Caki2 (cell line): ENCODE measurements around the gene PANK1. TPM values are rescaled to one million over a fixed set of nuclear protein-coding genes. Genes with fewer than 3 reads are reported as not detected.
A peak's percentile ranks its signal among the peaks of the same experiment; 100 is the strongest.
"Not testable (repeated sequence)": the region's sequence is repeated elsewhere in the genome, so short reads cannot be mapped to it uniquely, and the experiment has no call there.

ENCODE experiments used
- DNase-seq: peaks from one replicate; pipeline ENCODE4 v3.0.0-alpha.2; 2015; ENCODE audit warnings: low read depth
- in situ Hi-C: cut with HindIII; loops from 2 replicates; pipeline ENCODE4 v1.10.0; 2016; ENCODE audit warnings: low sequenced_read_pairs, low pct_unique_long_range_greater_than_20kb, mixed read lengths
- total RNA-seq: library from RNA; depleted of rRNA; stranded (reverse); fragments of >200 nt; shearing (Covaris generic); gene quantifications from 2 replicates; pipeline ENCODE4 v1.2.3, GENCODE V29; 2014; ENCODE audit warnings: low replicate concordance

PANK1 gene
- total RNA-seq, 1 experiment from 2014 or later = 4.5 TPM

DNA sequence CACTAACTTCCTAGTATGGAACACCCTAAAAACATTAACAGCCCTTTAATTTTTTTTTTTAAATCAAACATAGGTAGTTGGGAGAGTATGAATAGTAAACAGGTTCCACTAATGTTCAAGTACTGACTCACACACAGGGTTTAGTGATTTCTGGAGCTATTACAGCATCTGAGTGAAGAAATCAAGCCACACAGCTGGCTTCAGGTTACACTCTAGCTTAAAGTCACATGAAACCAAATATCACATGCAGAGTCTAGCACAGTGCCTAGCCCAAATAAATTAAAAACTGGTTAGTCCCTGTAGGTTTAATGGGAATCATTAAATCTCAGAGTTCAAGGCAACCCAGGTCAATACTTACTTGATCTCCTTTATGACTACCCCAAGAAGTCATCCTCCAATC is 11.6 kb downstream of the PANK1 start:
- in situ Hi-C loops = no loop called here
- DNase-seq = peak; percentile 29

DNA sequence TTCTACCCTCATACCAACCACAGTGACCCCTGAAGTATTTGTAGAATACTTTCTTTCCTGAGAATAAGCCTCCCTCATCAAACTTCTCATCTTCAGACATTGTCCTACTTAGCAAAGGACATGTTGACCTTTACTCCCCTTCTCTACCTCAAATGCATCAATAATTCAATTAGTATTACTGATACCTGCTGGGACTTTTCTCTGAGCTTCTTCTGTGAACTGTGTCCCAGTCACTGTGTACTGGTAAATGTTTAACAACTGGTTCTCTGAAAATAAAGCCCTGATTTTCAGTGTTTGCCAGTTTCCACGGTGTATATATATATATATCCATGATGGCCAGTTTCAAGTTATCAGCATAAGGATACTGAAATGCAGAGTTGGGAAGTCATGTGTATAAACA is 12.2 kb downstream of the PANK1 start:
- in situ Hi-C loops = no loop called here

DNA sequence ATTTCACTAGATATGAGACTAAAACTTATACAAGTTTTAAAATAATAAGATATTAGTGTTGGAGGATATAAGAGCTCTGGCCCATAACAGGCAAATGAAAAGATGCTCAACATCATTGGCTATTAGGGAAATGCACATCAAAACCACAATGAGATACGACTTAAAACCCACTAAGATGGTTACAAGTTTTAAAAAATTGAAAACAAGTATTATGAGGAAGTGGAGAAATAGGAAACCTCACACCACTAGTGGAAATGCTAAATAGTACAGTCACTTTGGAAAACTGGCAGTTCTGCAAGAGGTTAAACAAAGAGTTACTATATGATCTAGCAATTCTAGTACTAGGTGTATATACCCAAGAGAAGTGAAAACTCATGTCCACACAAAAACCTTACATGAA is 17.2 kb downstream of the PANK1 start:
- in situ Hi-C loops = no loop called here
- no peak for DNase-seq

More for the DNA sequence above, 12.2 kb downstream of the PANK1 start:
- peak; percentile 19 for DNase-seq

DNA sequence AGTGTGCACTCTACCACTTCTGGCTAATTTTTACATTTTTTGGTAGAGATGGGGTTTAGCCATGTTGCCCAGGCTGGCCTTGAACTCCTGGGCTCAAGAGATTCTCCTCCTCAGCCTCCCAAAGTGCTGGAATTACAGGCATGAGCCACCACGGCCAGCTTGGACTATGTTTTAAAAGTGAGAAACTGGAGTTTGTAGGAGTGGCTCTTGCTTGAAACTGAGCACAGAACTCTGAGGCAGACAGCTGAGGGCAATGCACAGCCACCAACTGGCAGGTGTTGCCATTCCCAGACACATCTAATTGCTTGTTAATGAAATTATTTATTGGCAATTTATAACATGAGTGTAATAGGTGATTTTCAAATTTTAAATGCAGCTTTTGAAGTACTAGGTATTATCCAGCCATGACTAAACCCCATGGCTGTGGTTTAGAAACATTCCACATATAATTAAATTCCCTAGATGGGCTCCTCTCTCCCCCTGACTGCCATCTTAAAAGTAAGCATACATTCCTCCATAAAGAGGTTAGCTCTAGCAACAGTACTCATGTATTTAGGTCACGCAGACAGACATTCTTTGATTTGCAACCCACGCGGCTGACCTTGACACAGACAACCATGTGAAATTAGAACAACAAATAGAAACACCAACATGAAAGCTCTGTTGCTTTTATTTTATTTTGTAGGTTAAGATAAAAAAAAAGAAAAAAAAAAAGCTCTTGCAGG is 19.8 kb downstream of the PANK1 start:
- no peak for DNase-seq
- in situ Hi-C loops = no loop called here

DNA sequence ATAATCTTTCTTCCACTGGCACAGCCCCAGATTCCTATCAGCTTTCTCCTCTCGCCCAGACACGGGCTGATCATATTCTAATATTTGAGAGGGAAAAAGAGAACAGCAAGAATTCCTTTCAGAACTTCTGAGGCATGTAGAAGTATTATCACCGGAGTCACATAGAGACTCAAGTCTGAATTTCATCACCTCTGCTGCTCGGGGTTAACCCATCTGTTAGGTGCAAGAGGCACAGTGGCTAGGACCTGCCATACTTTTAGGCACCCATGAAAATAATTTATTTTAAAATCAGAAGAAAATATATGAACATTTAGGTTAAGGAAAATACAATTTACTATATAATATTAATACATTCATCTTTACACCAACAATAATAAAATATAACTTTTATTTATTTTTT is 21.0 kb downstream of the PANK1 start:
- in situ Hi-C loops = no loop called here

DNA sequence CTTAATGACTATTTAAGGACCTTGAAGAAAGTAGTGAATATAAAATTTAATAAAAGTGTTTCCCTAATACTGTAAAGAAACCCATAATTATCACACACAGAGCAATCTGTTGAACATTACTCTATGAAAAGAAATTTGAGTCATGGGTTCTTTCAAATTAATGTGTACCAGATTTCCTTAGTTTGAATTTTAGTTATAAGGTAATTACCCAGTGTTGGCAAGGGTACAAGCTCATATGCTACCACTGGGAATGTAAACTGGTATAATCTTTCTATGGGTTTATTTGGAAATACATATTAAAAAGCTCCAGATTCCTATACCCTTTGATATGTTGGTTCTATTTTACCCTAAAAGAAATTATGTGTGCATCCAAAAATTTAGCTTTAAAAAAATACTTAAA is 22.9 kb downstream of the PANK1 start:
- no peak for DNase-seq
- in situ Hi-C loops = no loop called here

More for the DNA sequence above, 21.0 kb downstream of the PANK1 start:
- DNase-seq = no peak

DNA sequence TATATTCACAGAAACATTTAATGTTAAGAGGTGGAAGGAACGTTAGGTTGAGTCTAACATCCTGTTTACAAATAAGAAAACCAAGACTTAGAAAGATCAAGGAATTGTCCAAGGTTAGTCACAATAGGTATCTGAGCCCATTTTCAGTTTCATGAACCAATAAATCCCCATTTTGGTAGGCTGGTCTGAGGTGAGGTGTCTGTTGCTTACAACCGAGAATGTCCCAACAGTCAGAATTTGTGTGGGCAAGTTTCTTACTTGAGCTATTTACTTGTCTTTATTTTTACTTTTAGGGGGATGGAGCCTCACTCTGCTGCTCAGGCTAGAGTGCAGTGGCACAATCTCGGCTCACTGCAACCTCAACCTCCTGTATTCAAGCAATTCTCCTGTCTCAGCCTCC is 23.6 kb downstream of the PANK1 start:
- in situ Hi-C loops = no loop called here
- DNase-seq = no peak

DNA sequence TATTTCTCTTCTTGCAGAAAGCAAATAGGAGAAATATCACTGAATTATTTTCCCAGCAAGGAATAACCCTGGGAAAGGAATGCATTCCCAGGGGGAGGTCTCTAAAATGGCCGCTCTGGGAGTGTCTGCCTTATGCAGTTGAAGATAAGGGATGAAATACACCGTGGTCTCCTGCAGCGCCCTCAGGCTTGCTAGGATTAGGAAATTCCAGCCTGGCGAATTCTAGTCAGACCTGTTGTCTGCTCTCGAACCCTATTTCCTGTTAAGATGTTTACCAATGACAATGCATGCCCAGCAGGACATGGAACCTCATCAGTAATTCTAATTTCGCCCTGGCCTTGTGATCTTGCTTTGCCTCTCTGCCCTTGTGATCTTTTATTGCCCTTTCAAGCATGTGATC is 24.7 kb downstream of the PANK1 start:
- in situ Hi-C loops = not testable (repeated sequence)

DNA sequence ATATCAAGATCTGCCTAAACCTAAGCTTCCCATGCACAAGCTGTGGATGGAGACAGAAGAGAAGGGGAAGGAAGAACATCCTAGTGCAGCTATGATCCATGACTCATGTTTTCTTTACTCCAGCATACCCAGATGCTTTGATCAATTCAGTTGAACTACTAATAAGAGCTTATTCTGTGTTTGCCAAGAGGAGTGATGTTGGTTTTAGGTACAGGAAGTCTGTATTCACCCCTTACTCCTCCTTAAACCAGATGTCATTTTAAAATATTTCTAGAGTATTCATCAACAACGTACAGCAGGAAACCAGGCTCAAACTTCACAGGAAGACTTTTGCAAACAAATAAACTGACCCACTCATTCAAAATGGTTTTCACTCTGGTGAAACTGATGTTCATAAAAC is 29.2 kb downstream of the PANK1 start:
- DNase-seq = no peak
- in situ Hi-C loops = no loop called here

More for the DNA sequence above, 24.7 kb downstream of the PANK1 start:
- not testable (repeated sequence) for DNase-seq

DNA sequence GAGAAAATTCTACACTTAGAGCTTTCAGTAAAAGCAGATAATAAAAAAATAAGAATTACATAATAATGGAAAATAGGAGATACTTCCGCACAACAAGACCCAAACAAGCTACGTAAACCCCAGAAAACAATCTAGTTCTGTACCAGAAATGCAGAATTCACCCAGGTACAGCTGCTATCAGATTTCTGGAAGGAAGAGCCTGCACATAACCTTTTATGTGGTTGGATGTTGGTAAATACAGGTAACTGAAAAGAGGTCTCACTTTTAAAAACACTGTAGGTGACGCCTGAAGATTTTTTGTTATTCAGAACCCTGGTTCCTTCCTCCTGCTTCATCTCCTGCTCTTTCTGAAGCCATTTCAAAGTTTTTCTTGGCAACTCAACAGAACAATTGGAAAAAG is 29.9 kb downstream of the PANK1 start:
- DNase-seq = no peak
- in situ Hi-C loops = no loop called here

DNA sequence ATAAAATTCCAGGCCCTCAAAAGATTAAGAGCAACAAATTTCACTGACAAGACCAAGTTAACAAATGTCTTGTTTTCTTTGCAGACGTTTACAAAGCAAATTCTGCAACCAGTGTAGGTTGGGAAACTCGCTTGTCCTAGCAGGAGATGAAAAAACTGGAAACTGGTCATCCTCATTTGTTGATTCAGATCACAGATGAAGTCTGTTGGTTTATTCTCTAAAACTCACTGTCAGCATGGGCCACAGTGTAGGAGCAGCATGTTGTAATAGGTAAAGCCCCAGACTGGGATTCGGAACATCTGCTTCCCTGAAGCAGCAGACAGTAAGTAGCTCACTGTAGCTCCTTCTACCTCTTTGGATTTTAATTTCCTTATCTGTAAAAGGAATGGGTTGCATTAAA is 31.5 kb downstream of the PANK1 start:
- in situ Hi-C loops = no loop called here
- DNase-seq = no peak

DNA sequence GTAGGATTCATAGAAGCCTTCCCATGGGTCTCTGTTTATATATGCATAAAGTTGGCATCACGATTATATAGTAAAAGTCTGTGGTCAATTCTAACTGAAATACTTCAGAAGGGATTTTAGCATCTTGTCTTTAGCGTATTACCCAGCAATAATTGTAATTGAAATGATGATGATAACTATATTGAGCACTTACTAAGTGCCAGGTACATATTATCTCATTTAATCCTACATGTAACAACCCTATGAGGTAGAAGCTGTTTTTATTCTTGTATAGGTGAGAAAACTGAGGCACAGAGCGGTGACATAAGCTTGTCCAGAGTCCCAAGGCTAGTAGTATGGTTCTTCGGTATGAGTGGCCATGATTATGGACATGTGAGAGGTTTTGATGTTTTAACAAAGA is 33.8 kb downstream of the PANK1 start:
- DNase-seq = no peak
- in situ Hi-C loops = no loop called here

DNA sequence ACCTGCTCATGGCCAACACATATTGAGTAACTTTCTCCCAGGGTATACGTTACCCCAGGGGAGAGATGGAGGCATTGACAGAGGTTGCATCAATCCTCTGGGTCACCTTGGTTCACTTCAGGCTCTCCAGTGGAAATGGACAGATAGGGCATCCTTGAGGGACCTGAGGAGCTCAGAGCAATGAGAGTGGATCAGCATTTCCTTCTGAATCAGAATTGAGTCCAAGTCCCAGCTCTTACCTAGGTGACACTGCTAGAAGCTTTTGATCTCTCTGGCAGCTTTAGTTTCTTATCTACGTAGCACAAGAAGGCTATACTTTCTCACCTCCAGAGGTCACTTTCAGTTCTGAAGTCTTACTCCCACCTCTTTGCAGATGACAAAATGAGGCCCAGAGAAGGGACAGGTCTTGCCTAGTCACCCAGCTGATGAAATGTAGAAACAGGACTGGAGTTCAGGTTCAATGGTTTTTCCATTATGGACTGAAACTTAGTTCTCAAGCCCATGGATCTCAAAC is 35.2 kb downstream of the PANK1 start:
- no peak for DNase-seq
- in situ Hi-C loops = no loop called here

DNA sequence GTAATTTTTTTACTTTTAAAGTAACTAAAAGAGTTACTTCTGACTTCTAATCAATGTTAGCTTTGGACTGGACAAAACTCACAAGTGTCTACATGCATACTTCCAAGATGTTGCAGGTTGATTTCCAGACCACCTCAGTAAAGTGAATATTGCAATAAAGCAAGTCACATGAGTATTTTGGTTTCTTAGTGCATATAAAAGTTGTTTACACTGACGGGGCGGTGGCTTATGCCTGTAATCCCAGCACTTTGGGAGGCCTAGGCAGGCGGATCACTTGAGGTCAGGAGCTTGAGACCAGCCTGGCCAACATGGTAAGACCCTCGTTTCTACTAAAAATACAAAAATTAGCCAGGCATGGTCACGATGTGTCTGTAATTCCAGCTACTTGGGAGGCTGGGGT is 40.8 kb downstream of the PANK1 start:
- in situ Hi-C loops = no loop called here

DNA sequence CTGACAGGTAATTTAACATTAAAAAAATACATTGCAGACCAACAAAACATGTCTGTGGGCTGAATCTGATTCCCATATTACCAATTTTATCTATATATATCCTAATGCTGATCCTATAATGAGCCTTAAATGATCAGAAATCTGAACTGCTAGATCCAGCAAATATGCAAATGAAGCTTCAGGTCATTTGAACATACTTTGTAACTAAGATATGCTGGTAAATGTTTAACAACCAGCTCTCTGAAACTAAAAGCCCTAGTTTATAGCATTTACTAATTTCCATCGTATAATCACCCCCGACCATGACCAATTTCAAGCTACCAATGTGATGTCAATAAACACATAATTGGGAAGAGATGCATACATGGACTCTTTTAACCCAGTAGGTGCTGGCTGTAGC is 42.1 kb downstream of the PANK1 start:
- DNase-seq = no peak
- in situ Hi-C loops = no loop called here

More for the DNA sequence above, 40.8 kb downstream of the PANK1 start:
- DNase-seq = no peak

DNA sequence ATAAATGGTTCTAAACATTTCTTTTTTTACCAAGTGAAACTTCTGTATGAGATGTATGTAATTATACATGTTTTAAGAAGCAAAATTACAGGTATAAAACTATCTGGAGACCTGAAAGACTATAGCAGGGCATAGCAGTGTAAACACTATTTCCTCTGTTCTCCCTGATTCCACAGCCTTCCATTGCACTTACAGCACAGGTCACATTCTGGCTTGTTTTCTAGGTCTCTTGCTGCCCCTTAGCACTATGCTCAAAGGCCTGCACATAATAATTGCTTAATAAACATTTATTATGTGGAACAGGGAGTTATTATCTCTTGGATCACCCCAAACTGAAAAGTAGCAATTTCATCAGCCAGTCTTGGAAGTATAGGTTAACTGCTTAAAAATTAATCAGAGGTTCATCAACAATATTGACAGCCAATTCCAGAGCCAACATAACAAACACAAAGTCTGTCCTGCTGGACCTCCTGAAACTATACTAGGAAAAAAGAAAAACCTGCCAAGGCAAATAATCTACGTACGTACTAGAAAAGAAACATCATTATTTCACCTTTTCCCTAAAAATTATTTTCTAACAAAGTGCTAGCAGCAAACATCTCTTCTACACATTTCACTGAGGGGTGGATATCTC is 43.2 kb downstream of the PANK1 start:
- in situ Hi-C loops = no loop called here
- no peak for DNase-seq

DNA sequence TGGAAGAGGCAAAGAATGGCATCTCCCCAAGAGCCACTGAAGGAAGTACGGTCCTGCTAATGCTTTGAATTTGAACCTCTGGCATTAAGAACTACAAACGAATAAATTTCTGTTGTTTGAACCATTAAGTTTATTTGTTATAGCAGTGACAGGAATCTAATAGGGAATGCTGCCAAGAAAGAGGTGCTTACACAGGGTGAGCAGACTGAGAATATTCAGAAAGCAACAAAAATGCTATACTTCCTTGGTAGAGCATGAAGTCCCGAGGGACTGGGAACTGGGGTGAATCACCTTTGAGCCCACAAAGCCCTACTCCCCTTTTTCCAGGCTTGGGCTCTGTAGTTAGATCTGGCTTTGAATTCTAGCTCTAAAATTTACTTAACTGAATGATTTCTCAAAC is 45.0 kb downstream of the PANK1 start:
- in situ Hi-C loops = no loop called here
- DNase-seq = no peak

DNA sequence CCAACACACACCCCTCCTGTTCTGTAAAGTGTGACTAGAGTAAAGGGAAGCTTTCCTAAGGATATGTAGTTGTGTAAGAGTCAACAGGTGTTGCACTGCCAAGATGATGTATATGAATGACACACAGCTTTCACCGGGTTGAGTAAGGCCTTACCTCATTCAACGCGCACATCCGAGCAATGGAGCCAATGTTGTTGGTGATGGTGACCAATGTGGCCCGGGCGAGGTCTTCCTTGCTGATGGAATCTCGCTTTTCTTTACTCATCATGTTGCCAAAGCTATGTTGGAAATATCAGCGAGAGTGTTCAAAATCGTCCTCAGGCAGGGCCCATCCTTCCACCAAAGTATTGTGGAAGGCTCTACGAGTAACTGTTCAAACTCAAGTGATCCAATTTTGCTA is 52.0 kb downstream of the PANK1 start:
- no peak for DNase-seq
- in situ Hi-C loops = no loop called here

DNA sequence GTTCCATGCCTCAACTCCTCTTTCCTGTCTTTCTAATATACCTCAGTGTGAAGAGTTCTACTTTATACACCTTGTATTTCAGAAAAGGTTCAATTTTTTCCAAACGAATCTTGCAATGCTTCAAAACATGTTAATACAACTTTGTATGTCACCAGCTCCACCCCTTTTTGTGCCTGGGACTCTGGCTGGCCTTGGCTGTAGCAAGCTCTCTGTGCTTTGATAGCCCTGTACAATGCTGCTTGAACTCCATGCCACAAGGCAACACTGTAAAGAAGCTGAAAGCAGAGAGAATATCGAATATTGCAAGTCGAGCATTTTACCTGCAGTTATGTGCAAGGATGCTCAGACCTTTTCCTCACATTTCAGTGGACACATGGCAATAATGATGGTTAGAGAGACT is 52.5 kb downstream of the PANK1 start:
- DNase-seq = no peak
- in situ Hi-C loops = no loop called here

DNA sequence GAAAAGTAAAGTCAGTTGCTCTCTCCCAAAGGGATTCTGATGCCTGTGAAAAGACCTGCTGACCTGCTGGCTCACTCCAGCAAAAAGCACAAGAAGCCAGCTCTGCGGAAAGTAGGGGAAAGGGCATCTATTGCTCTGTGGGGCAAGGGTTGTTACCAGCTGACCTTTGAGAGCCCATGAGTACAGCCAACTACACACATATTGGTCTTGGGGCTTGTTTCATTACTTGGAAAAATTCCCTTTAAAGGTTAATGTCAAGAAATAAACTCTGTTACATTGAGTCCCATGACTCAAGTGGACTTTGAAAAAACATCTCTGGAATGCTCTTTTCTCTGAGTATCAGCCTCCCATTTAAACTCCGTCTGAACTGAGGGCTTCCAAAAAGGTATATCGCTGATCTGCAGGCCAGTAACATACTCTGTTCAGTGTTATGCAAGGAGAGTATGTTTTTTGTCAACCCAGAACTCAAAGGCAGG is 53.2 kb downstream of the PANK1 start:
- in situ Hi-C loops = no loop called here
- no peak for DNase-seq
